ENCODE data around the gene PTH. TPM values are rescaled to one million over a fixed set of nuclear protein-coding genes. Genes with fewer than 3 reads are reported as not detected.

PTH gene
- polyA plus RNA-seq, 3 donors, result not detected

GRCh38 chr11:13502492-13502891 is 6.7 kb upstream of the PTH start:
- Mint-ChIP-seq H3K4me1 (no peaks in the 10 kb centered on the region), H3K4me3 (no peak overlapping the region), H3K27ac (no peak overlapping the region), H3K36me3 (no peaks in the 10 kb centered on the region), H3K9me3 (peaks cover 0 to 3% (median 0%) of the 10 kb centered on the region in 7 donors), H3K27me3 (ENCODE audit: low read depth in 3 of 3) (peaks cover 0 to 10% (median 8%) of the 10 kb centered on the region in 3 donors)
- no peak for TF ChIP-seq CTCF (IDR thresholded peaks at IDR 0.05)
- Histone ChIP-seq H3K4me2 (replicated peaks; ENCODE audit: extremely low read depth, low read length, poor library complexity, severe bottlenecking) (no peak overlapping the region), H3K9me3 (replicated peaks in 1 of 2; ENCODE audit: control insufficient read depth in 1 of 2, insufficient read depth in 1 of 2, low read length in 2 of 2) (no peaks in the 10 kb centered on the region), H3K27me3 (ENCODE audit: control insufficient read depth in 2 of 2, insufficient read depth in 2 of 2, low read length in 2 of 2) (peaks cover 0 to 3% of the 10 kb centered on the region in 2 donors), H3K79me2 (ENCODE audit: insufficient read depth, low read length) (no peaks in the 10 kb centered on the region), H3K4me3 (replicated peaks in 1 of 3; ENCODE audit: low read depth in 2 of 3, low read length in 3 of 3) (no peak overlapping the region), H3K27ac (ENCODE audit: low read depth in 1 of 2, low read length in 2 of 2) (no peak overlapping the region), H4K20me1 (ENCODE audit: insufficient read depth, low read length) (no peaks in the 10 kb centered on the region), H3K36me3 (replicated peaks in 1 of 2; ENCODE audit: control insufficient read depth in 1 of 2, insufficient read depth in 2 of 2, low read length in 2 of 2) (no peaks in the 10 kb centered on the region), H3K4me1 (ENCODE audit: control insufficient read depth in 1 of 2, insufficient read depth in 2 of 2, low read length in 2 of 2) (no peaks in the 10 kb centered on the region), H3K9ac (ENCODE audit: insufficient read depth, low read length, poor library complexity, severe bottlenecking) (no peak overlapping the region), H2AFZ (ENCODE audit: insufficient read depth, low read depth, low read length, poor library complexity, severe bottlenecking) (no peak overlapping the region)
- no peak for DNase-seq
- intact Hi-C loops (cut with micrococcal nuclease), result no loop called here
- 100% methylated on average over 1 of the region's 1 CpG for WGBS (ENCODE audit: insufficient coverage)

GRCh38 chr11:13494051-13494450 is 1.7 kb downstream of the PTH start:
- WGBS (ENCODE audit: insufficient coverage), result 69% methylated on average over 2 of the region's 3 CpGs
- no peaks in the 10 kb centered on the region for H3K9me3 ChIP-seq (replicated peaks in 1 of 2; ENCODE audit: control insufficient read depth in 1 of 2, insufficient read depth in 1 of 2, low read length in 2 of 2)
- Mint-ChIP-seq H3K27ac (no peak overlapping the region), H3K9me3 (peaks cover 0 to 2% (median 0%) of the 10 kb centered on the region in 7 donors), H3K36me3 (no peaks in the 10 kb centered on the region), H3K27me3 (ENCODE audit: low read depth in 3 of 3) (peaks cover 0 to 6% (median 4%) of the 10 kb centered on the region in 3 donors), H3K4me1 (no peaks in the 10 kb centered on the region), H3K4me3 (no peak overlapping the region)
- H3K36me3 ChIP-seq (replicated peaks in 1 of 2; ENCODE audit: control insufficient read depth in 1 of 2, insufficient read depth in 2 of 2, low read length in 2 of 2), result no peaks in the 10 kb centered on the region
- no peak overlapping the region for H3K9ac ChIP-seq (ENCODE audit: insufficient read depth, low read length, poor library complexity, severe bottlenecking)
- H3K4me3 ChIP-seq (replicated peaks in 1 of 3; ENCODE audit: low read depth in 2 of 3, low read length in 3 of 3), result no peak overlapping the region
- H4K20me1 ChIP-seq (ENCODE audit: insufficient read depth, low read length), result no peaks in the 10 kb centered on the region
- H3K27me3 ChIP-seq (ENCODE audit: control insufficient read depth in 2 of 2, insufficient read depth in 2 of 2, low read length in 2 of 2), result peaks cover 0 to 3% of the 10 kb centered on the region in 2 donors
- no peak for TF ChIP-seq CTCF (IDR thresholded peaks at IDR 0.05)
- DNase-seq, result no peak
- no peak overlapping the region for H3K4me2 ChIP-seq (replicated peaks; ENCODE audit: extremely low read depth, low read length, poor library complexity, severe bottlenecking)
- H2AFZ ChIP-seq (ENCODE audit: insufficient read depth, low read depth, low read length, poor library complexity, severe bottlenecking), result no peak overlapping the region
- H3K4me1 ChIP-seq (ENCODE audit: control insufficient read depth in 1 of 2, insufficient read depth in 2 of 2, low read length in 2 of 2), result no peaks in the 10 kb centered on the region
- H3K79me2 ChIP-seq (ENCODE audit: insufficient read depth, low read length), result no peaks in the 10 kb centered on the region
- intact Hi-C loops (cut with micrococcal nuclease), result no loop called here
- H3K27ac ChIP-seq (ENCODE audit: low read depth in 1 of 2, low read length in 2 of 2), result no peak overlapping the region
